Measurements from ENCODE around the gene LY6G5C. TPM values are rescaled to one million over a fixed set of nuclear protein-coding genes. Genes with fewer than 3 reads are reported as not detected.
A peak's percentile ranks its signal among the peaks of the same experiment; 100 is the strongest.

Gene LY6G5C
- total and polyA plus RNA-seq, 9 of the 15 experiments (the other 6 are each of a cell fraction or from before 2014, with no cell fraction given), result 0.10 to 0.67 (median 0.46) TPM; not detected in 4

DNA sequence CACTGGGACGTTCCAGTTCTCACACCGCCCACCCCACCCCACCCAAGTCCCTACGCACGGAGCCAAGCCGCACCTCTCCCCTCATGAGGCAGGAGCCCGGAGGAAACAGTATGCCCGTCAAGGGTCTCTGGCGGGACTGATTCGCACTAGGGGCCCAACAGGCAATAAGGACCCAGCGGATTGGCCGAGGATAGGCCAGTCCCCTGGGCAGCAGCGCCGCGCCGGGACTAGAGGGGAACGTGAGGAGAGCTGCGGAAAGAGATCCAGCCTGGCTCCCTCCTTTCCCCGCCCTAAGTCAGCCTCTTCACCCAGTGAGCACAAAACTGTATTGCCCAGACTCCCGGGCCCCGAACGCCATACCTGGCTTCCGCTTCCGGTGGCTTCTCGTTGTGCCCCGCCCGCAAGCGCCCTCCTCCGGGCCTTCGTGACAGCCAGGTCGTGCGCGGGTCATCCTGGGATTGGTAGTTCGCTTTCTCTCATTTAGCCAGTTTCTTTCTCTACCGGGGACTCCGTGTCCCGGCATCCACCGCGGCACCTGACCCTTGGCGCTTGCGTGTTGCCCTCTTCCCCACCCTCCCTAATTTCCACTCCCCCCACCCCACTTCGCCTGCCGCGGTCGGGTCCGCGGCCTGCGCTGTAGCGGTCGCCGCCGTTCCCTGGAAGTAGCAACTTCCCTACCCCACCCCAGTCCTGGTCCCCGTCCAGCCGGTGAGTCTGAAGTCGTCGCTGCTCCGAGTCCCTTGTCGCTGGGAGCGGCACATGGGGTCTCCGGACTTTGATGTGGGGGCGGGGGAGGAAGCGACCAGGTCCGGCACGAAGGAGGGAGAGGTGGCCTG is 15.1 kb downstream of the LY6G5C start, which contains the start of gene CSNK2B (continued):
- TF ChIP-seq ATF1 (CRISPR knock-in tag; IDR thresholded peaks at IDR 0.05), result no peak
- TF ChIP-seq ATF1 (tag; IDR thresholded peaks at IDR 0.05), result peak; percentile 96
- TF ChIP-seq BDP1 (IDR thresholded peaks at IDR 0.05; ENCODE audit: insufficient read depth, insufficient read length), result no peak
- peak; percentile 87 for TF ChIP-seq FIP1L1 (IDR thresholded peaks at IDR 0.05; ENCODE audit: low read depth, low read length, poor library complexity, severe bottlenecking)
- TF ChIP-seq, protein P1, sequence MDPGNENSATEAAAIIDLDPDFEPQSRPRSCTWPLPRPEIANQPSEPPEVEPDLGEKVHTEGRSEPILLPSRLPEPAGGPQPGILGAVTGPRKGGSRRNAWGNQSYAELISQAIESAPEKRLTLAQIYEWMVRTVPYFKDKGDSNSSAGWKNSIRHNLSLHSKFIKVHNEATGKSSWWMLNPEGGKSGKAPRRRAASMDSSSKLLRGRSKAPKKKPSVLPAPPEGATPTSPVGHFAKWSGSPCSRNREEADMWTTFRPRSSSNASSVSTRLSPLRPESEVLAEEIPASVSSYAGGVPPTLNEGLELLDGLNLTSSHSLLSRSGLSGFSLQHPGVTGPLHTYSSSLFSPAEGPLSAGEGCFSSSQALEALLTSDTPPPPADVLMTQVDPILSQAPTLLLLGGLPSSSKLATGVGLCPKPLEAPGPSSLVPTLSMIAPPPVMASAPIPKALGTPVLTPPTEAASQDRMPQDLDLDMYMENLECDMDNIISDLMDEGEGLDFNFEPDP (CRISPR knock-in tag; IDR thresholded peaks at IDR 0.05), result peak; percentile 69; the same call in 1 of the 2 replicates
- TF ChIP-seq ZNF57 (CRISPR knock-in tag; IDR thresholded peaks at IDR 0.05), result peak; percentile 82; the same call in 1 of the 2 replicates
- TF ChIP-seq, protein P2, sequence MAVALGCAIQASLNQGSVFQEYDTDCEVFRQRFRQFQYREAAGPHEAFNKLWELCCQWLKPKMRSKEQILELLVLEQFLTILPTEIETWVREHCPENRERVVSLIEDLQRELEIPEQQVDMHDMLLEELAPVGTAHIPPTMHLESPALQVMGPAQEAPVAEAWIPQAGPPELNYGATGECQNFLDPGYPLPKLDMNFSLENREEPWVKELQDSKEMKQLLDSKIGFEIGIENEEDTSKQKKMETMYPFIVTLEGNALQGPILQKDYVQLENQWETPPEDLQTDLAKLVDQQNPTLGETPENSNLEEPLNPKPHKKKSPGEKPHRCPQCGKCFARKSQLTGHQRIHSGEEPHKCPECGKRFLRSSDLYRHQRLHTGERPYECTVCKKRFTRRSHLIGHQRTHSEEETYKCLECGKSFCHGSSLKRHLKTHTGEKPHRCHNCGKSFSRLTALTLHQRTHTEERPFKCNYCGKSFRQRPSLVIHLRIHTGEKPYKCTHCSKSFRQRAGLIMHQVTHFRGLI (CRISPR knock-in tag; IDR thresholded peaks at IDR 0.05), result no peak
- no peak for TF ChIP-seq NR3C1 (CRISPR knock-in tag; IDR thresholded peaks at IDR 0.05)
- TF ChIP-seq FOS (IDR thresholded peaks at IDR 0.05; ENCODE audit: extremely low read depth, insufficient read length), result no peak
- no peak; the same call in 1 of the 2 replicates for TF ChIP-seq SMARCC2 (IDR thresholded peaks at IDR 0.05; ENCODE audit: low read depth)
- no peak for TF ChIP-seq SAFB2 (IDR thresholded peaks at IDR 0.05; ENCODE audit: borderline replicate concordance, low read depth, low read length, severe bottlenecking)
- TF ChIP-seq, protein P3, sequence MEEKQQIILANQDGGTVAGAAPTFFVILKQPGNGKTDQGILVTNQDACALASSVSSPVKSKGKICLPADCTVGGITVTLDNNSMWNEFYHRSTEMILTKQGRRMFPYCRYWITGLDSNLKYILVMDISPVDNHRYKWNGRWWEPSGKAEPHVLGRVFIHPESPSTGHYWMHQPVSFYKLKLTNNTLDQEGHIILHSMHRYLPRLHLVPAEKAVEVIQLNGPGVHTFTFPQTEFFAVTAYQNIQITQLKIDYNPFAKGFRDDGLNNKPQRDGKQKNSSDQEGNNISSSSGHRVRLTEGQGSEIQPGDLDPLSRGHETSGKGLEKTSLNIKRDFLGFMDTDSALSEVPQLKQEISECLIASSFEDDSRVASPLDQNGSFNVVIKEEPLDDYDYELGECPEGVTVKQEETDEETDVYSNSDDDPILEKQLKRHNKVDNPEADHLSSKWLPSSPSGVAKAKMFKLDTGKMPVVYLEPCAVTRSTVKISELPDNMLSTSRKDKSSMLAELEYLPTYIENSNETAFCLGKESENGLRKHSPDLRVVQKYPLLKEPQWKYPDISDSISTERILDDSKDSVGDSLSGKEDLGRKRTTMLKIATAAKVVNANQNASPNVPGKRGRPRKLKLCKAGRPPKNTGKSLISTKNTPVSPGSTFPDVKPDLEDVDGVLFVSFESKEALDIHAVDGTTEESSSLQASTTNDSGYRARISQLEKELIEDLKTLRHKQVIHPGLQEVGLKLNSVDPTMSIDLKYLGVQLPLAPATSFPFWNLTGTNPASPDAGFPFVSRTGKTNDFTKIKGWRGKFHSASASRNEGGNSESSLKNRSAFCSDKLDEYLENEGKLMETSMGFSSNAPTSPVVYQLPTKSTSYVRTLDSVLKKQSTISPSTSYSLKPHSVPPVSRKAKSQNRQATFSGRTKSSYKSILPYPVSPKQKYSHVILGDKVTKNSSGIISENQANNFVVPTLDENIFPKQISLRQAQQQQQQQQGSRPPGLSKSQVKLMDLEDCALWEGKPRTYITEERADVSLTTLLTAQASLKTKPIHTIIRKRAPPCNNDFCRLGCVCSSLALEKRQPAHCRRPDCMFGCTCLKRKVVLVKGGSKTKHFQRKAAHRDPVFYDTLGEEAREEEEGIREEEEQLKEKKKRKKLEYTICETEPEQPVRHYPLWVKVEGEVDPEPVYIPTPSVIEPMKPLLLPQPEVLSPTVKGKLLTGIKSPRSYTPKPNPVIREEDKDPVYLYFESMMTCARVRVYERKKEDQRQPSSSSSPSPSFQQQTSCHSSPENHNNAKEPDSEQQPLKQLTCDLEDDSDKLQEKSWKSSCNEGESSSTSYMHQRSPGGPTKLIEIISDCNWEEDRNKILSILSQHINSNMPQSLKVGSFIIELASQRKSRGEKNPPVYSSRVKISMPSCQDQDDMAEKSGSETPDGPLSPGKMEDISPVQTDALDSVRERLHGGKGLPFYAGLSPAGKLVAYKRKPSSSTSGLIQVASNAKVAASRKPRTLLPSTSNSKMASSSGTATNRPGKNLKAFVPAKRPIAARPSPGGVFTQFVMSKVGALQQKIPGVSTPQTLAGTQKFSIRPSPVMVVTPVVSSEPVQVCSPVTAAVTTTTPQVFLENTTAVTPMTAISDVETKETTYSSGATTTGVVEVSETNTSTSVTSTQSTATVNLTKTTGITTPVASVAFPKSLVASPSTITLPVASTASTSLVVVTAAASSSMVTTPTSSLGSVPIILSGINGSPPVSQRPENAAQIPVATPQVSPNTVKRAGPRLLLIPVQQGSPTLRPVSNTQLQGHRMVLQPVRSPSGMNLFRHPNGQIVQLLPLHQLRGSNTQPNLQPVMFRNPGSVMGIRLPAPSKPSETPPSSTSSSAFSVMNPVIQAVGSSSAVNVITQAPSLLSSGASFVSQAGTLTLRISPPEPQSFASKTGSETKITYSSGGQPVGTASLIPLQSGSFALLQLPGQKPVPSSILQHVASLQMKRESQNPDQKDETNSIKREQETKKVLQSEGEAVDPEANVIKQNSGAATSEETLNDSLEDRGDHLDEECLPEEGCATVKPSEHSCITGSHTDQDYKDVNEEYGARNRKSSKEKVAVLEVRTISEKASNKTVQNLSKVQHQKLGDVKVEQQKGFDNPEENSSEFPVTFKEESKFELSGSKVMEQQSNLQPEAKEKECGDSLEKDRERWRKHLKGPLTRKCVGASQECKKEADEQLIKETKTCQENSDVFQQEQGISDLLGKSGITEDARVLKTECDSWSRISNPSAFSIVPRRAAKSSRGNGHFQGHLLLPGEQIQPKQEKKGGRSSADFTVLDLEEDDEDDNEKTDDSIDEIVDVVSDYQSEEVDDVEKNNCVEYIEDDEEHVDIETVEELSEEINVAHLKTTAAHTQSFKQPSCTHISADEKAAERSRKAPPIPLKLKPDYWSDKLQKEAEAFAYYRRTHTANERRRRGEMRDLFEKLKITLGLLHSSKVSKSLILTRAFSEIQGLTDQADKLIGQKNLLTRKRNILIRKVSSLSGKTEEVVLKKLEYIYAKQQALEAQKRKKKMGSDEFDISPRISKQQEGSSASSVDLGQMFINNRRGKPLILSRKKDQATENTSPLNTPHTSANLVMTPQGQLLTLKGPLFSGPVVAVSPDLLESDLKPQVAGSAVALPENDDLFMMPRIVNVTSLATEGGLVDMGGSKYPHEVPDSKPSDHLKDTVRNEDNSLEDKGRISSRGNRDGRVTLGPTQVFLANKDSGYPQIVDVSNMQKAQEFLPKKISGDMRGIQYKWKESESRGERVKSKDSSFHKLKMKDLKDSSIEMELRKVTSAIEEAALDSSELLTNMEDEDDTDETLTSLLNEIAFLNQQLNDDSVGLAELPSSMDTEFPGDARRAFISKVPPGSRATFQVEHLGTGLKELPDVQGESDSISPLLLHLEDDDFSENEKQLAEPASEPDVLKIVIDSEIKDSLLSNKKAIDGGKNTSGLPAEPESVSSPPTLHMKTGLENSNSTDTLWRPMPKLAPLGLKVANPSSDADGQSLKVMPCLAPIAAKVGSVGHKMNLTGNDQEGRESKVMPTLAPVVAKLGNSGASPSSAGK (IDR thresholded peaks at IDR 0.05), result no peak
- TF ChIP-seq CBX5 (IDR thresholded peaks at IDR 0.05; ENCODE audit: borderline replicate concordance, low read depth), result no peak
